Midbrain (tissue), 1 donor: ENCODE data around the gene MSANTD3.
A peak's percentile ranks its signal among the peaks of the same experiment; 100 is the strongest.
"Not testable (repeated sequence)": the region's sequence is repeated elsewhere in the genome, so short reads cannot be mapped to it uniquely, and the experiment has no call there.

Experiments used
- DNase-seq: peaks from one replicate; lab custom pipeline; 2025; lab: John Stamatoyannopoulos, UW

The MSANTD3 gene, protein sequence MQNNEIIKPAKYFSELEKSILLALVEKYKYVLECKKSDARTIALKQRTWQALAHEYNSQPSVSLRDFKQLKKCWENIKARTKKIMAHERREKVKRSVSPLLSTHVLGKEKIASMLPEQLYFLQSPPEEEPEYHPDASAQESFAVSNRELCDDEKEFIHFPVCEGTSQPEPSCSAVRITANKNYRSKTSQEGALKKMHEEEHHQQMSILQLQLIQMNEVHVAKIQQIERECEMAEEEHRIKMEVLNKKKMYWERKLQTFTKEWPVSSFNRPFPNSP

DNA sequence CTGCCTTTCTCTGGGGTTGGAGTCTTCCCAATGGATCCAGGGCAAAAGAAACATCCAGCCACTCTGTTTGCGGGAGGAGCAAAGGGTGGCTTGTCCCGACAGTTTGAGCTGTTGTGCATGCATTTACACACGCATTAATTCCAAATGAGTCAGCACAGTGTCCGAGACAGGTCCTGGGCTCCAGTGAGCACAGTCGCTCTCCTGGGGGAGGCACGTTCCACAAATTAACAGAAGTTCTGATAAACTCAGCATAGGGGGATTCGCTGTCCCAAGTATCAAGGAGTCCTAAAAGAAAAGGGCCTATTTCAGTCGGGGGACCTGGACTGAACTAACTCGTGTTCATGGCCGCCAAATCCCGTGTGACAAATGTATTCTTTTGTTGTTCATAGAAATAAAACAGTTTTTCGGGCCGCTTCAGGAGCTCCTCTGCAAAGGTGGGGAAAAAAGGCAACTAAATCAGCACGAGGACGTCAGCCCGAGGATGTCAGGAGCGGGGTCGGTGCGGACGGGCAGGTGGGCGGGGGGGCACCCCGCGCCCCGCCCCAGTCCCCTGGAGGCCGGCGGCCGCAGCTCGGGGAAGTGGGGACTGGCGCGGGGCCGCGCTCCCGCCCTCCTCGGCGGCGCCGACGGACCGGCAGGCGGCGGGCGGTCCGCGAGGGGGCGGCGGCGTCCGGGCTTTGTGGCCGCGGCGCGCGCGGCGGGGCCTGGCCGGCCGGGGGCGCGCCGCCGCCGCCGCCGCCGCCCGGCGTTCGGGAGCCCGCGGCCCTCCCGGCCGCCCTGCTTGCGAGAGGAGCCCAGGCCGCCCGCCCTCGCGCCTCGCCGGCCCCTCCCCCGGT, at the start of gene MSANTD3:
Gene MSANTD3, plus strand, starts transcription at position 614 of the 836 bp plus-strand sequence. CDS start 14,796 bp downstream, outside the sequence.
- peak; percentile 62 for DNase-seq

DNA sequence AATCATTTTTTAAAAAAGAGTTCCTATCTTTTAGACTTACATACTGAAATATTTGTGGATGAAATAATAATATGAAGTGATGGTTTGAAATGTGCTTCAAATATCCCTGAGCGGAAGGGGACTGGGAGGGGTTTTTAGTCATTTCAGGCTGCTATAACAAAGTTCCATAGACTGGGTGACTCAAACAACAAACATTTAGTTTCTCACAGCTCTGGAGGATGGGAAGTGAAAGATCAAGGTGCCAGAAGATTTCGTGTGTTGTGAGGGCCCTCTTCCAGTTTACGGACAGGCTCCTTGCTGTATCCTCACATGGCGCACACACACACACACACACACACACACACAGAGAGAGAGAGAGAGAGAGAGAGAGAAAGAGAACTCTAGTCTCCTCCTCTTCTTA, 47.1 kb upstream of the MSANTD3 start:
- DNase-seq = no peak

DNA sequence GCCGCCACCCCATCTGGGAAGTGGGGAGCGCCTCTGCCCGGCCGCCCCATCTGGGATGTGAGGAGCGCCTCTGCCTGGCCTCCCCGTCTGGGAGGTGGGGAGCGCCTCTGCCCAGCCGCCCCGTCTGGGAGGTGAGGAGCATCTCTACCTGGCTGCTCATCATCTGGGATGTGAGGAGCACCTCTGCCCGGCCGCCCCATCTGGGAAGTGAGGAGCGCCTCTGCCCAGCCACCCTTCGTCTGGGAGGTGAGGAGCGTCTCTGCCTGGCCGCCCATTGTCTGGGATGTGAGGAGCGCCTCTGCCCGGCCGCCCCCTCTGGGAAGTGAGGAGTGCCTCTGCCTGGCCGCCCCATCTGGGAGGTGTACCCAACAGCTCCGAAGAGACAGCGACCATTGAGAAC, 34.0 kb upstream of the MSANTD3 start:
- DNase-seq = not testable (repeated sequence)

DNA sequence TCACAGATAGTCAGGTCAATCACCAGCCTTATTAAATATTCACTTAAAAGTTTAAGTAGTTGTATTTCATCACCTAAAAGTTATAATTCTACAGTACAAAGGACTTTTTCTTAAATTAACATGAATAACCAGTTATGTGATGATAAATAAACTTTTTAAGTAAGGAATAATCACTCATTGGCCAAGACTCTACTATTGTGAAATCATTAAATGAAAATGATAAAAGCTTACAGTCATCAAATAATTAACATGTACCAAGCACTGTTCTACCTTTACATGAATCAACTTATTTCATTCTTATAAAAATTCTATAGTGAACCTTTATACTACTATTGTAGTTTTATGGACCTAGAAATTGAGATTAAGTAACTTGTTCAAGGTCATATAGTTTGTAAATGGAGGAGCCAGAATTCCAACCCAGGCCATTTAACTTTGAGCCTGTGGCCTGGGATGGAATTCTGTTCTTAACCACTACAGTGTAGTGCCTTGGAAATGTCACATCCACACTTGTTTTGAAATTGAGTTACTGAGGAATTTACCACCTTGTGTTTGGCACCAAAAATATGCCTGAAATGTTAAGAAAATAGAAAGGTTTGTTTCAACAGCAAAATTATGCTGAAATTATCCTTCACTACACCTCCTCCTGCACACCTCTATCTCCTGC, 32.8 kb upstream of the MSANTD3 start:
- no peak for DNase-seq

DNA sequence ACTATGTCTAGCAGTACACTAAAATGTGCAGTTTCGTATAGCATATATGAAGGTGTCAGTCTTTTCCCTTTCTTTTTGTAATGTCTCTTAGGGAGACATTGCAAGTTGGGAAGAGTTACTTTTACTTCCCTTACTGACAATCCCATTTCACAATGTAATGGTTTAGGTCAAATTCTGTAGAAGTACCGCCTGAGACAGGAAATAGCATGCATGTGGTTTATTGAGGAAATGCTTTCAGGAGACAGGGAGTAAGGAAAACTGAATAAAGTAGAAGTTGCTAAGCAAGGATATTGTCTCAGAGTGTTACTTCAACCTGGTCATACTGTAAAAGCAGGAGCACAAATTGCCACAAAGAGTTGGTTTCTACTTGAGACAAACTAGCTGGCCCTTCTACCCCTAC, 32.1 kb upstream of the MSANTD3 start:
- no peak for DNase-seq

DNA sequence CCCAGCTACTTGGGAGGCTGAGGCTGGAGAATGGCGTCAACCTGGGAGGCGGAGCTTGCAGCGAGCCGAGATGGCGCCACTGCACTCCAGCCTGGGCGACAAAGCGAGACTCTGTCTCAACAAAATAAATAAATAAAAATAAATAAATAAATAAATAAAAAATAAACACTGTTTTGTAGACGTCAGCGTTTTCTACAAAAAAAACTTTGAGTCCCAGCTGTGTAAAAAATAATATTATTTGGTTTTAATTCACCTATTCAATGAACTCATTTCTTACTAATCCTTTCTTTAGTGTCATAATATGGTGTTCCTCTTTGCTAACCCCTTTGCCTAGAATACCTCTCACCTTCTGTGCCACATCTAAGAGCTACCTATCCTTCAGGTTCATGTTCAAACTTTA, 30.2 kb upstream of the MSANTD3 start:
- no peak for DNase-seq

DNA sequence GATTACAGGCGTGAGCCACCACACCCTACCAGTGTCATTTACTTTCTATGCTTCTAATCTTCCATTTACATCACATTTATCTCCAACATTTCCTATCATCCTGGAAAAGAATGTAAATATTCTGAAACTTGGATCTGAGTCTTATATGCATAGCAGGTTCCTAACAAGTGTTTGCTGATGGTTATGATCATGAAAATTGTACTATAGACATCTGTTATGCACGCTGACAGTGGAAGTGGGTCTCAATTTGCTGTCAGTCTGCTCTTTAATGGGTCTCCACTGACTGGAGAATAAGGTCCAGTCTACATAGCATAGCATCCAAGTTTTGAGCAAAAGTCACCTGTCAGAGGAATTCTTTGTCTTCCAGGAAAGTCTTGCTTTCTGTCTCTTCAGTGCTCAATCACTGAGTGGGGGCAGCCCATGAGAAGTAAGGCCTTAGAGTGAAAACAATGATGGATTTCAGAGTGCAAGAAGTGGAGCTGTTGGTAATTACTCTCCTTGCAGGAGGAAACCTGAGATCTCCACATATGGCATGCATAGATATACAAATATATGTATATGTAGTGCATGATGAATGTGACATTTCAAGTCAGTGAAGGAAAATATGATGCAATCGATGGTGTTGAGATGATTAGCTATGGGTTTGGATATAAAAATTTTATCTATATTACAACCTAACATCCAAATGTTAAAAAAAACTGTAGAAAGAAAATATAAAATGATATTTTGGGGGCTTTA, 29.2 kb upstream of the MSANTD3 start:
- DNase-seq = no peak

DNA sequence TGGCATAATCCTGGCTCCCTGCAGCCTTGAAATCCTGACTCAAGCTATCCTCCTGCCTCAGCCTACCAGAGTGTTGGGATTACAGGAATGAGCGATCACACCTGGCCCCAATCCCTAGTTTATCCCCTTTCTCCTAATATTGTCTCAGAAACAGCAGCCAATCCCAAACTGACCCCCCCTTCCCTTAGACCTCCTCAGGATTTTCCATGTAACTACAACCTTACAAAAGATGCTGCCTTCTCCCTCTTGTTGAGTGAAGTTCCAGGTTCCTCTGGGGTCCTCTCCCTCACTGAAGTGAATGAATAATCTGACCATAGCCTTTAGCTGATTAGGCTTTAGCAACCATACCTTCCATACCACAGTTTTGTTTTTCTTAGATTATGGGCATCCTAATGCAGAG, 25.9 kb upstream of the MSANTD3 start:
- DNase-seq = no peak

DNA sequence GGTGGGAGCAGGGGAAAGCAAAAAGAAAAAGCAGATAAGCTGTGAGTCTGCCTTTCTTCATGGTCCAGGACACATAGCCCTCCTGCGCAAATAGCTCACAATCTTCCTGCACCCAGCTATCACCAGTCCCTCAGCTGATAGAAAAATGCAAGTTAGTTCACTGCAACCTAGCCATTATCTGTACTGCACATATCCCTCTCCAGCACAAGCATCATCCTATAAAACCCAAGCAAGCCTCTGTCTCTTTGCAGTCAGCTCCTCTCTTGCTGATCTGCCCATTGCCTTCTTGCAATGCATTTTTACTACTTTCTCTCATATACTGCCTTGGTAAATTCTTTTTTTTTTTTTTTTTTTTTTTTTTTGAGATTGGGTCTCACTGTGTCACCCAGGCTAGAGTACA, 20.0 kb upstream of the MSANTD3 start:
- no peak for DNase-seq

DNA sequence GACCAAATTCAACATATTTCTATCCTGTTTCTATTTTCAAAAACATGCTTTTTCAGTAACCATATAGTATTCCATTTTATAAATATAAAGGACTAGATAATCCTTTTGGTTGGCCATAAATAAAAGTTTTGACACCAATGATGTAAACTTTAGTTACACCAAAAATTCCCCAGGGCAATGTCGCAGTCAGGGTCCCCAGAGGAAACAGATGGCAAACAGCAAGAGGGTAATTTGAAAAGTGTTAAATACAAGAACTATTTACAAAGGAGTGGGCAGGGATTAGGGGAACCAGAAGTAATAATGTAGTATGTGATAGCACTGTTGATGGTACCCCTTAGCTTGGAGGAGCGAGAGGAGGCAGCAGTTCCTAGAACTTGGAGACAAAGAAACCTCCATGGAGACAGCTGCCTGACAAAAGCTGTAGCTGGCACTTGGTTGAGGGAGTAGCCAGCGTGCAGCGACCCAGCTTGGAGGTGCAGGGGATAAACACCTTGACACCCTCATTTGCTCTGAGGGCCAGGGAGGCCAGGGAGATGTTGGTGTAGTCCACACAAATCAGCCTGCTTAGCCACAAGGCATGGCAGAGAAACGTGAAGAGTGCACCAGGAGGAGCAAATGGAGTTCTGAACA, 18.3 kb upstream of the MSANTD3 start:
- DNase-seq = no peak

DNA sequence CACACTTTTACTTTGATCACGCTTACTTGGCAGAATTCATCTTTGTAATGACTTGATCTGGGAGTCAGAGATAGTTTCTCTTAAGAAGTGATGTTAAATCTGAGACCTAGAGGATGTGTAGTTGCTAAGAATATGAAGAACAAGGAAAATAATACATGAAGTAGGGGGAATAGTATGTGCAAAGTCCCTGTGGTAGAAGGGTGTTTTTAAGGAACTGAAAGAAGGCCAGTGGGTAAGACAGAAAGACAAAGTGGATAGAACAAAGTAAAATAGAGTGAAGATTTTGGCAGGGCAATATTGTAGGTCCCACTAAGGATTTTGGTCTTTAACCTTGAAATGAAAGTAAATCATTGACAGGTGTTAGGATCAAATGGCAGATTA, 17.8 kb upstream of the MSANTD3 start:
- DNase-seq = no peak

DNA sequence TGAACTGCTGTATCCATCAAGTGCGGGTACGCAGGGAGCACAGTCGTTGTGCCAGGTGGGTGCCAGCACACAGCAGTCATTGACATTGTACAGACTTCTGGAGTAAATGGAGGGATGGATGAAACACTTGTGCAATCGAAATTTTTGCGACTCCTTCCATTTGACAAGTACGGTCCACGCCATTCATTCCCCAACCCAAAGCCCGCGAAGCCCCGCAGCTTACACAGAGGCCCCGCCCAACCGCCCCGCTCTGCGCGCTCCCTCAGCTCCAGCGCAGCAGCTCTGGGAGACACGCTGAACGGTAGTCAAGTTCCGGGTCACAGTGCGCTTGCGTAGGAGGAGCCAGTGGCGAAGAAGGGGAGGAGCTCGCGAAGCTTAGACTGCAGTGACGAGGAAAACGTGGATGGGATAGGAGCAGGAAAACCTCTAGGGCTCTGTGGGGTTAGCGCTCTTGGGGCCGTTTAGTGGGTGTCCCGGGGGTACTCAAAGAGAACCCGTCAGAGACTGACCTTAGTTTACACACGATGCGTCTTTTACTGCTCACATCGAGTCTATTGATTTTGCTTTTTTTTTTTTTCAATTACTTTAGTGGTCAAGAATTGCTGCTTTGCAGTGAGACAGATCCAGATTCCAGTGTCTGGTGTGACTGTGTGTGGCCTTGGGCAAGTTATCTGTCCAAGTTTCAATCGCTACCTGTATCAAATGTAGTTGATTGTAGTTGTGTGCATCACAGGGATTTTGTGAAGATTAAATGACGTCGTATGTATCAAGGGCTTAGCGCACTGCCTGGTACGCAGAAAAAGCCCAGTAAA, 15.3 kb upstream of the MSANTD3 start:
- peak; percentile 95 for DNase-seq

DNA sequence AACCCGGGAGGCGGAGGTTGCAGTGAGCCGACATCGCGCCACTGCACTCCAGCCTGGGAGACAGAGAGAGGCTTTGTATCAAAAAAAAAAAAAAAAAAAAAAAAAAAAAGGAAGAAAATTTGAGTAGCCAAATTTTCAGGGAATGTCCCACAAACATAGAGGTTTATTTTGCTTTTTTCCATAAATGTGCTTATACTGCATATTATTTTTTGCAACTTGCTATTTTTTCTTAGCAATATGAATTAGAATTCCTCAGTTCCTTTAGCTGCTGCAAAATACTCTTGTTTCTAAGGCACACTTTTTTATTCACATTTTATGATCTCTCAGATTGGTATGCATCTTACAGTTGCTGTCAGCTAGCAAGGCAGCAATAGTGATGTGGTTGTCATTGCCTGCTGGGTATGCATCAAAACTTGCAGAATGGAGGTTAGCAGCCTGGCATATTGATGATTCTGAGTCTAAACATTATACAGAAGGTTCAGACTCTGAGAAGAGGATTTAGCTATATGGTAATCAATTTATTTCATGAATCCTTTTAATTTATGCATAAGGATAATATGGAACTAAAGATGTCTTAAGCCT, 13.0 kb upstream of the MSANTD3 start:
- no peak for DNase-seq

DNA sequence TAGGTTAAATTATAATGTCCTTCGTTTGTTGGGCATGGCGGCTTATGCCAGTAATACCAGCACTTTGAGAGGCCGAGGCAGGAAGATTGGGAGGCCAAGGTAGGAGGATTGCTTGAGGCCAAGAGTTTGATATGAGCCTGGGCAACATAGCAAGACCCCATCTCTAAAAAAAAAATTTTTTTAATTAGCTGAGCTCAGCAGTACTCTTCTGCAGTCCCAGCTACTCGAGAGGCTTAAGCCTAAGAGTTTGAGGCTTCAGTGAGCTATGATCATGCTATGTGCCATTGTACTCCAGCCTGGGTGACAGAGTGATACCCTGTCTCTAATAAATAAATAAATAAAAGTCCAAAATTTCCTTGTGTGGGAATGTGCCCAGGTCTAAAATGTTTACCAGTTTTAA, 9.1 kb upstream of the MSANTD3 start:
- no peak for DNase-seq

DNA sequence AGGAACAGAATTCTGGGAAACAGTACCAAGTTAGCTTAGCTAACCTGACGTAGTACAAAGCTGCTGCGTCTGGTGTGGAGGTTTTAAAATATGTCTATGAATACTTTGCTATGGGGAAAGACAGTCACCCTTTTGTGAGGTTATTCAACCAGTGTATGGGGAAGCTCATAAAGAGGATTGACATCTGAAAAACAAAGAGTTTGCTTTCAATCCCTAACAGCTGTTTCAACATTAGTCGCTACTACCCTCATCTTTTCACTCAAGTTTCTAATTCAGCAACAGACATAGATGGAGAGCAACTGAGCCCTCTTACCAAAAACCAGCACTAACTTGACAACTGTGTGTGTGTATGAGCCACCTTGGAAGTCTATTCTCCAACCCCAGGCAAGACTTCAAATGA, 7.8 kb upstream of the MSANTD3 start:
- DNase-seq = no peak

DNA sequence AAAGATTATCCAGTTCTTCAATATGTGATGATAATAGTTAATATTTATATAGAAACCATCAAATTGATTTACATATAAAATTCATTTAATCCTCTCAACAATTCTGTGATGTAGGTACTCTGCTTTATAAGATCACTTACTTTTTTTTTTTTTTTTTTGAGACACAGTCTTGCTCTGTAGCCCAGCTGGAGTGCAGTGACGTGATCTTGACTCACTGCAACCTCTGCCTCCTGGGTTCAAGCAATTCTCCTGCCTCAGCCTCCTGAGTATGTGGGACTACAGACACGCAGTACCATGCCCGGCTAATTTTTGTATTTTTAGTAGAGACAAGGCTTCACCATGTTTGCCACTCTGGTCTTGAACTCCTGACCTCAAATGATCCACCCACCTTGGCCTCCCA, 5.8 kb upstream of the MSANTD3 start:
- DNase-seq = not testable (repeated sequence)

DNA sequence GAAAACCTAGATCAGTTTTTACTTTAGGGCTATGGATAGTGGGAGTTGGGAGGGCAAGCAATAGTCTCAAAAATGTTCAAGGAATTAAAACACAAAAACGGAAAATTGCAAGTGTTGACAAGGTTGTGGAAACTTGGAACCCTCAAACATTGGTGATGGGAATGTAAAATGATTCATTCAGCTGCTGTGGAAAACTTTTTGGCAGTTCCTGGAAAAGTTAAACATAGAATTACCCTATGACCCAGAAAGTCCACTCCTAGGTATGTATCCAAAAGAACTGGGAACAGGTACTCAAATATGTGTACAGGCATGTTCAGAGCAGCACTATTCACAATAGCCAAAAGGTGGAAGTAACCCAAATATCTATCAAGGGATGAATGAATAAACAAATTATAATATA, 1.2 kb upstream of the MSANTD3 start:
- DNase-seq = no peak

DNA sequence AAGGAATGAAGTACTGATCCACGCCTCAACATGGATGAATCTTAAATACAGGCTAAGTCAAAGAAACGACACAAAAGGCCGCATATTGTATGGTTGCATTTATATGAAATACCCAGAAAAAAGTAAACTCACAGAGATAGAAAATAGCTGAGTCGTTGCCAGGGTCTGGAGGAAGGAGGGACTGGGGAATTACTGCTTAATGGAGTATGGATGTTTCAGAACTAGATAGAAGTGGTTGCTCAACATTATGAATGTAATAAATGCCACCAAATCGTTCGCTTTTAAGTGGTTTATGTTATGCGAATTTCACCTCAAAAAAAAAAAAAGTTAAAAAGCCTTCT, 784 bp upstream of the MSANTD3 start:
- no peak for DNase-seq

DNA sequence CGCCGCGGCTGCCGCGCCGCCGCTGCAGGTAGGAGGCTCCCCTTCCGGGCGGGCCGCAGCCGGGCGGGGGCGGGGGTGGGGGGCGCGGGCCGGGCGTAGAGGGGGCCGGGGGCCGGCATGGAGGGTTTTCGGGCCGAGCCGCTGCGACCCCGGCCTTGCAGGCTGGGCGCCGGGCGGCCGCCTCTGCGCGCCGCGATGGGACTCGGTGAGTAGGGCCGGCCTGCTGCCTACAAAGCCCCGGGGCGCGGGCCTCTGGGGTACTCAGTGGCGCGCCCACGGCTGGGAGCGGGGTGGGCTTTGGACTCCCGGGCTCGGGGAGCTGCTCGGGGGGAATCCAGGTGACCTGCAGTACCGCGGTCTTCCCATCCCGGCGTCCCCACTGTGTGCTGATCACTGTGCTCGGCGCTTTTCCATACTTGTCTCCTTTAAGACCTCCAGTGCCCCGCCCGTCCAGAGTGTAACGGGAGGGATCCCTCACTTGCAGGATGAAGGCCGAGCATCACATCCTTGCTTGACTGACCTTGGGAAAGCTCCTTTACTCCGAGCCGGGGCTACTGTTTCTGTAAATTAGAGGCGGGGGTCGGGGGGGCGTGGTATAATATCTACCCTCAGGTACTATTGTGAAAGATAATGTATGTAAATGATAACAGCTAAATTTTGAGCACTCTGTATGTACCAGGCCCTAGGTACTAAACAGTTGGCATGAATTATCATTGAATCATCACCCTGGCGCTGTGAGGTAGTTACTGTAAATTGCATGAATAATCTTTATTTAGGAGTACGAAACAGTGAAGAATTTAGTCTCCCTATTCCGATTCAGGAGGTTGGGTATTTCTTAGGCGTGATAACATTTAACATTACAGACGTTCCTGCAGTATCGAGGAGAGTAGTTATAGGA, 672 bp downstream of the MSANTD3 start:
- DNase-seq = peak; percentile 24
